NCI-H1105 treated with DMSO at 0.1 percent for 48 hours (cell line): Measurements from ENCODE around the gene MAGEH1.
A peak's percentile ranks its signal among the peaks of the same experiment; 100 is the strongest.
"Not testable (repeated sequence)": the region's sequence is repeated elsewhere in the genome, so short reads cannot be mapped to it uniquely, and the experiment has no call there.

ENCODE experiments used
- DNase-seq: peaks from one replicate; lab custom pipeline; 2025; lab: John Stamatoyannopoulos, UW

The MAGEH1 gene

GRCh38 chrX:55451990-55452832 is at the start of gene MAGEH1:
TSS of gene MAGEH1 (plus strand) at chrX:55452127. CDS start at chrX:55452375, 248 bp downstream.
- DNase-seq: peak; percentile 76

- not testable (repeated sequence) for DNase-seq
Observed at GRCh38 chrX:55427079-55427478, 24.8 kb upstream of the MAGEH1 start.

- not testable (repeated sequence) for DNase-seq
Observed at GRCh38 chrX:55443468-55443867, 8.5 kb upstream of the MAGEH1 start.

- no peak for DNase-seq
Observed at GRCh38 chrX:55450259-55450658, 1.7 kb upstream of the MAGEH1 start.

GRCh38 chrX:55451141-55451540 is 786 bp upstream of the MAGEH1 start:
- no peak for DNase-seq

- no peak for DNase-seq
Observed at GRCh38 chrX:55451626-55451989, 319 bp upstream of the MAGEH1 start.

- no peak for DNase-seq
Observed at GRCh38 chrX:55452833-55453124, 852 bp downstream of the MAGEH1 start.

- DNase-seq: not testable (repeated sequence)
Observed at GRCh38 chrX:55455708-55456107, 3.8 kb downstream of the MAGEH1 start.

- DNase-seq: not testable (repeated sequence)
Observed at GRCh38 chrX:55459426-55459825, 7.5 kb downstream of the MAGEH1 start.

- DNase-seq: not testable (repeated sequence)
Observed at GRCh38 chrX:55459926-55460325, 8.0 kb downstream of the MAGEH1 start.

GRCh38 chrX:55464050-55464449 is 12.1 kb downstream of the MAGEH1 start:
- DNase-seq: not testable (repeated sequence)

- DNase-seq: not testable (repeated sequence)
Observed at GRCh38 chrX:55465108-55465507, 13.2 kb downstream of the MAGEH1 start.

- not testable (repeated sequence) for DNase-seq
Observed at GRCh38 chrX:55465791-55466190, 13.9 kb downstream of the MAGEH1 start.

- not testable (repeated sequence) for DNase-seq
Observed at GRCh38 chrX:55479956-55480355, 28.0 kb downstream of the MAGEH1 start.

GRCh38 chrX:55480390-55481062 is 28.6 kb downstream of the MAGEH1 start:
- no peak for DNase-seq

- no peak for DNase-seq
Observed at GRCh38 chrX:55484948-55485347, 33.0 kb downstream of the MAGEH1 start.

- no peak for DNase-seq
Observed at GRCh38 chrX:55486736-55487135, 34.8 kb downstream of the MAGEH1 start.

GRCh38 chrX:55487143-55487542 is 35.2 kb downstream of the MAGEH1 start:
- no peak for DNase-seq

- no peak for DNase-seq
Observed at GRCh38 chrX:55488006-55488592, 36.2 kb downstream of the MAGEH1 start.

- DNase-seq: peak; percentile 56
Observed at GRCh38 chrX:55488593-55489313, 36.8 kb downstream of the MAGEH1 start.

GRCh38 chrX:55489314-55490009 is 37.5 kb downstream of the MAGEH1 start, which contains the start of gene USP51:
TSS of gene USP51 (minus strand) at chrX:55489848. CDS start at chrX:55488939, 909 bp downstream.
- DNase-seq: peak; percentile 14

GRCh38 chrX:55490121-55490520 is 38.2 kb downstream of the MAGEH1 start:
- DNase-seq: no peak
